ENCODE data around the gene CALML6.

The CALML6 gene

DNA sequence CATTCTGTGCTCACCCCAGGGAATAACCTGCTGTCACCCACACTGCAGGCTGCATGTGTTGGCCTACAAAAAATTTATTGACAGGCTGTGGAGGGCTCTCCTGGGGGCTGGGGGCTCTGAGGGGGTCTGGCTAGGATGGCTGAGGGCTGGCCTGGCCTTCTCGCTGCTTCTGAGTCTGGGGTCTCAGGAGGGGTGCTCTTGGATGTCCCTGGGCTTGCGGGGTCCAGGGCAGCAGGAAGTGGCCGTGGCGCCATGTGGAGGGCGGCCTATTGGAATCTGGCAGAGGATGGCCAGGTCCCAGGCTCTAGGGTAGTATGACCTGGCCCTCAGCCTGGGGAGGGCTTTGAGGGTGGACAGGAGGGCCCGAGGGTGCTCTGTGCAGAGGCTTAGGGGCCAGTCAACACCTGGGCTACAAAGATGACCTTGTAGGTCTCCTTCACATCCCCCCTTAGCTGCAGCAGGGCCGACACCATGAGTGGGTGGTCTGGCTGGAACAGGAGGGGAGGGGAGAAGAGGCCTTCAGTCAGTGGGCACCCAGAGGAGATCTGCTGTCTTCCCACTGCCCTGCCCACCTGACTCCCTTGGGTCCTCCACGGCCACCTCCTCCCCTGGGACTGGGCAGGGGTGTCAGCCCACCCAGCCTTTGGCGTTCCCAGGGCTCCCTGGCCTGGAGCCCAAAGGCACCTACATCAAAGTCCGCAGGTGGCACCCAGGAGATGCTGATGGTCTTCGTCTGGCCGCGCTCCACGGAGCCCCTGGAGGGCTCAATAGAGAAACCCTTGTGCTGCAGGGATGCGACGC lies 7.0 kb downstream of the CALML6 start:
- H3K27ac ChIP-seq (ENCODE audit: low read depth, low read length) = no peak overlapping the region
- peaks cover 13% of the 10 kb centered on the region; the same call in 1 of the 2 replicates for H3K27me3 ChIP-seq (ENCODE audit: insufficient read depth, low read length)
- no peaks in the 10 kb centered on the region for H3K9me3 ChIP-seq (ENCODE audit: insufficient read depth, low read depth, low read length)
- no peaks in the 10 kb centered on the region for H3K4me1 ChIP-seq (ENCODE audit: insufficient read depth, low read length)
- H3K4me3 ChIP-seq (ENCODE audit: low read length) = no peak overlapping the region
- no peaks in the 10 kb centered on the region for H3K36me3 ChIP-seq (ENCODE audit: insufficient read depth, low read length)
- WGBS = 92% methylated on average over 16 of the region's 16 CpGs
- no peak overlapping the region for H3K9ac ChIP-seq (ENCODE audit: low read depth, low read length)

GRCh38 chr1:1922702-1922955 lies 7.6 kb downstream of the CALML6 start:
- Histone ChIP-seq H3K9ac (ENCODE audit: low read depth, low read length) (no peak overlapping the region), H3K4me3 (ENCODE audit: low read length) (no peak overlapping the region), H3K27ac (ENCODE audit: low read depth, low read length) (no peak overlapping the region), H3K36me3 (ENCODE audit: insufficient read depth, low read length) (no peaks in the 10 kb centered on the region), H3K27me3 (ENCODE audit: insufficient read depth, low read length) (peaks cover 9% of the 10 kb centered on the region; the same call in 1 of the 2 replicates), H3K9me3 (ENCODE audit: insufficient read depth, low read depth, low read length) (no peaks in the 10 kb centered on the region), H3K4me1 (ENCODE audit: insufficient read depth, low read length) (no peaks in the 10 kb centered on the region)
- WGBS = 87% methylated on average over 6 of the region's 6 CpGs

- WGBS = 86% methylated on average over 29 of the region's 29 CpGs
- peaks cover 3% of the 10 kb centered on the region; the same call in 1 of the 2 replicates for H3K27me3 ChIP-seq (ENCODE audit: insufficient read depth, low read length)
- H3K4me1 ChIP-seq (ENCODE audit: insufficient read depth, low read length) = no peaks in the 10 kb centered on the region
- H3K4me3 ChIP-seq (ENCODE audit: low read length) = no peak overlapping the region
- H3K36me3 ChIP-seq (ENCODE audit: insufficient read depth, low read length) = no peaks in the 10 kb centered on the region
- no peak overlapping the region for H3K27ac ChIP-seq (ENCODE audit: low read depth, low read length)
- H3K9me3 ChIP-seq (ENCODE audit: insufficient read depth, low read depth, low read length) = no peaks in the 10 kb centered on the region
- no peak overlapping the region for H3K9ac ChIP-seq (ENCODE audit: low read depth, low read length)
Observed at GRCh38 chr1:1922956-1923833, 8.1 kb downstream of the CALML6 start.

DNA sequence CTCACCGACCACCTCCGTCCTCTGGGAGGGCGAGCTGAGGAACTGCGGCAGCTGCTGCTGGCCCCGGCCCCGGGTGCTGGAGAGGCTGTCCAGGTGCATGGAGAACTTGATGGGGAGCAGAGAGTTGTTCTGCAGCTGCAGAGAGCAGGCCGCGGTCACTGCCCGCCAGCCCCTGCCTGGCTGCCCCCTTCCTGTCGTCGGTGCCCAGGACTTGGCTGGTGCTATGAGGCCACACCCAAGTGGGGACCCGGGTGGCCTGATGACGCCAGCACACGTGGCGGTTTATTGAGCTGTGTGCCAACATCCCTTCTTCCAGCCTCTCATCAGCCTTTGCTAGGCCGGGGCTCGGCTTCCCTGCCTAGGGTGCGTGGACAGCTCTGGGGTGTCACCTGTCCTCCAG lies 9.3 kb downstream of the CALML6 start:
- no peak overlapping the region for H3K4me3 ChIP-seq (ENCODE audit: low read length)
- H3K4me1 ChIP-seq (ENCODE audit: insufficient read depth, low read length) = no peaks in the 10 kb centered on the region
- 86% methylated on average over 18 of the region's 18 CpGs for WGBS
- H3K36me3 ChIP-seq (ENCODE audit: insufficient read depth, low read length) = no peaks in the 10 kb centered on the region
- H3K27me3 ChIP-seq (ENCODE audit: insufficient read depth, low read length) = no peaks in the 10 kb centered on the region
- no peaks in the 10 kb centered on the region for H3K9me3 ChIP-seq (ENCODE audit: insufficient read depth, low read depth, low read length)
- H3K27ac ChIP-seq (ENCODE audit: low read depth, low read length) = no peak overlapping the region
- H3K9ac ChIP-seq (ENCODE audit: low read depth, low read length) = no peak overlapping the region

DNA sequence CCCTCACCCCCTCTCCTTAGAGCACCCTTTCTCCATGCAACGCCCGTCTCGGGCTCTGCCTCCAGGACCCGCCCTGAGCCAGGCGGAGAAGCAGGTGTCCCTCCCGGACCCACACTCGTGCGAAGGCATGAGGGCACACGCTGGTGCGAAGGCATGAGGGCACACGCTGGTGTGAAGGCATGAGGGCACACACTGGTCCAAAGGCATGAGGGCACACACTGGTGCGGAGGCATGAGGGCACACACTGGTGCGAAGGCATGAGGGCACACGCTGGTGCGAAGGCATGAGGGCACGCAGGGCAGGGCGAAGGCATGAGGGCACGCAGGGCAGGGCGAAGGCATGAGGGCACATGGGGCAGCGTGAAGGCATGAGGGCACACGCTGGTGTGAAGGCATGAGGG lies 9.8 kb downstream of the CALML6 start:
- H3K9ac ChIP-seq (ENCODE audit: low read depth, low read length) = no peak overlapping the region
- no peaks in the 10 kb centered on the region for H3K27me3 ChIP-seq (ENCODE audit: insufficient read depth, low read length)
- 95% methylated on average over 21 of the region's 21 CpGs for WGBS
- no peaks in the 10 kb centered on the region for H3K9me3 ChIP-seq (ENCODE audit: insufficient read depth, low read depth, low read length)
- no peaks in the 10 kb centered on the region for H3K4me1 ChIP-seq (ENCODE audit: insufficient read depth, low read length)
- no peak overlapping the region for H3K27ac ChIP-seq (ENCODE audit: low read depth, low read length)
- no peak overlapping the region for H3K4me3 ChIP-seq (ENCODE audit: low read length)
- H3K36me3 ChIP-seq (ENCODE audit: insufficient read depth, low read length) = no peaks in the 10 kb centered on the region

- Histone ChIP-seq H3K9me3 (ENCODE audit: insufficient read depth, low read depth, low read length) (no peaks in the 10 kb centered on the region), H3K36me3 (ENCODE audit: insufficient read depth, low read length) (no peaks in the 10 kb centered on the region), H3K27ac (ENCODE audit: low read depth, low read length) (no peak overlapping the region), H3K4me3 (ENCODE audit: low read length) (no peak overlapping the region), H3K9ac (ENCODE audit: low read depth, low read length) (no peak overlapping the region), H3K27me3 (ENCODE audit: insufficient read depth, low read length) (no peaks in the 10 kb centered on the region), H3K4me1 (ENCODE audit: insufficient read depth, low read length) (no peaks in the 10 kb centered on the region)
- 91% methylated on average over 27 of the region's 27 CpGs for WGBS
Observed at GRCh38 chr1:1925437-1926345, 10.6 kb downstream of the CALML6 start.

- no peaks in the 10 kb centered on the region for H3K36me3 ChIP-seq (ENCODE audit: insufficient read depth, low read length)
- H3K9ac ChIP-seq (ENCODE audit: low read depth, low read length) = no peak overlapping the region
- no peaks in the 10 kb centered on the region for H3K4me1 ChIP-seq (ENCODE audit: insufficient read depth, low read length)
- no peak overlapping the region for H3K27ac ChIP-seq (ENCODE audit: low read depth, low read length)
- no peaks in the 10 kb centered on the region for H3K27me3 ChIP-seq (ENCODE audit: insufficient read depth, low read length)
- no peak overlapping the region for H3K4me3 ChIP-seq (ENCODE audit: low read length)
- no peaks in the 10 kb centered on the region for H3K9me3 ChIP-seq (ENCODE audit: insufficient read depth, low read depth, low read length)
- WGBS = 85% methylated on average over 26 of the region's 26 CpGs
Observed at GRCh38 chr1:1926346-1926811, 11.3 kb downstream of the CALML6 start.

- Histone ChIP-seq H3K27ac (ENCODE audit: low read depth, low read length) (no peak overlapping the region), H3K36me3 (ENCODE audit: insufficient read depth, low read length) (no peaks in the 10 kb centered on the region), H3K4me1 (ENCODE audit: insufficient read depth, low read length) (no peaks in the 10 kb centered on the region), H3K4me3 (ENCODE audit: low read length) (no peak overlapping the region), H3K9ac (ENCODE audit: low read depth, low read length) (no peak overlapping the region), H3K27me3 (ENCODE audit: insufficient read depth, low read length) (no peaks in the 10 kb centered on the region), H3K9me3 (ENCODE audit: insufficient read depth, low read depth, low read length) (no peaks in the 10 kb centered on the region)
- 91% methylated on average over 21 of the region's 21 CpGs for WGBS
Observed at GRCh38 chr1:1926886-1927660, 12.0 kb downstream of the CALML6 start.

GRCh38 chr1:1927751-1928150 lies 12.7 kb downstream of the CALML6 start:
- Histone ChIP-seq H3K9me3 (ENCODE audit: insufficient read depth, low read depth, low read length) (no peaks in the 10 kb centered on the region), H3K27ac (ENCODE audit: low read depth, low read length) (no peak overlapping the region), H3K4me1 (ENCODE audit: insufficient read depth, low read length) (no peaks in the 10 kb centered on the region), H3K4me3 (ENCODE audit: low read length) (no peak overlapping the region), H3K36me3 (ENCODE audit: insufficient read depth, low read length) (no peaks in the 10 kb centered on the region), H3K27me3 (ENCODE audit: insufficient read depth, low read length) (no peaks in the 10 kb centered on the region), H3K9ac (ENCODE audit: low read depth, low read length) (no peak overlapping the region)
- 92% methylated on average over 25 of the region's 25 CpGs for WGBS

GRCh38 chr1:1928231-1929101 lies 13.4 kb downstream of the CALML6 start:
- Histone ChIP-seq H3K9me3 (ENCODE audit: insufficient read depth, low read depth, low read length) (no peaks in the 10 kb centered on the region), H3K4me1 (ENCODE audit: insufficient read depth, low read length) (no peaks in the 10 kb centered on the region), H3K9ac (ENCODE audit: low read depth, low read length) (no peak overlapping the region), H3K27me3 (ENCODE audit: insufficient read depth, low read length) (no peaks in the 10 kb centered on the region), H3K36me3 (ENCODE audit: insufficient read depth, low read length) (no peaks in the 10 kb centered on the region), H3K4me3 (ENCODE audit: low read length) (no peak overlapping the region), H3K27ac (ENCODE audit: low read depth, low read length) (no peak overlapping the region)
- 86% methylated on average over 32 of the region's 34 CpGs for WGBS

Measured in HUES64 (cell line).